Measurements from ENCODE around the gene DYSF. TPM values are rescaled to one million over a fixed set of nuclear protein-coding genes. Genes with fewer than 3 reads are reported as not detected.
A peak's percentile ranks its signal among the peaks of the same experiment; 100 is the strongest.

Gene DYSF
- total RNA-seq, 4 donors from 2014 or later = 1.7 to 5.0 (median 2.6) TPM

- TF ChIP-seq POLR2A (IDR thresholded peaks at IDR 0.05) (no peak), CTCF (IDR thresholded peaks at IDR 0.05) (no peak)
- DNase-seq (ENCODE audit: low spot score in 2 of 2) = no peak
- no peak overlapping the region for H3K27ac ChIP-seq
- no peak overlapping the region for H3K4me3 ChIP-seq
- no peaks in the 10 kb centered on the region for H3K27me3 ChIP-seq
- 94% methylated on average over 2 of the region's 3 CpGs for WGBS
- no peaks in the 10 kb centered on the region for H3K4me1 ChIP-seq
- no peaks in the 10 kb centered on the region for H3K36me3 ChIP-seq
- H3K9me3 ChIP-seq = peaks cover 7% of the 10 kb centered on the region
Measured at GRCh38 chr2:71661782-71662181, 208.4 kb downstream of the DYSF start.

- TF ChIP-seq POLR2A (IDR thresholded peaks at IDR 0.05) (no peak), POLR2AphosphoS5 (IDR thresholded peaks at IDR 0.05) (no peak), EP300 (IDR thresholded peaks at IDR 0.05) (no peak), CTCF (IDR thresholded peaks at IDR 0.05) (no peak)
- Histone ChIP-seq H3K27ac (no peak overlapping the region), H3K9me3 (peaks cover 7% of the 10 kb centered on the region), H3K36me3 (no peaks in the 10 kb centered on the region), H3K4me3 (no peak overlapping the region), H3K4me1 (no peaks in the 10 kb centered on the region), H3K27me3 (no peaks in the 10 kb centered on the region)
- DNase-seq (ENCODE audit: low spot score in 2 of 2) = peak in 1 of 2 donors; percentile 27
- 89% methylated on average over 18 of the region's 18 CpGs for WGBS
Measured at GRCh38 chr2:71662665-71663394, 209.5 kb downstream of the DYSF start.

- Histone ChIP-seq H3K4me1 (no peaks in the 10 kb centered on the region), H3K27ac (no peak overlapping the region), H3K27me3 (no peaks in the 10 kb centered on the region), H3K36me3 (no peaks in the 10 kb centered on the region), H3K9me3 (no peaks in the 10 kb centered on the region), H3K4me3 (no peak overlapping the region)
- TF ChIP-seq POLR2AphosphoS5 (IDR thresholded peaks at IDR 0.05) (no peak), EP300 (IDR thresholded peaks at IDR 0.05) (no peak), POLR2A (IDR thresholded peaks at IDR 0.05) (no peak), CTCF (IDR thresholded peaks at IDR 0.05) (no peak)
- peak in 1 of 2 donors; percentile 44 for DNase-seq (ENCODE audit: low spot score in 2 of 2)
- 81% methylated on average over 11 of the region's 11 CpGs for WGBS
Measured at GRCh38 chr2:71664161-71664560, 210.8 kb downstream of the DYSF start.

GRCh38 chr2:71665168-71666093 lies 212.1 kb downstream of the DYSF start:
- DNase-seq (ENCODE audit: low spot score in 2 of 2) = peak; percentile 39 to 67
- no peaks in the 10 kb centered on the region for H3K27me3 ChIP-seq
- no peak overlapping the region for H3K4me3 ChIP-seq
- no peaks in the 10 kb centered on the region for H3K9me3 ChIP-seq
- H3K36me3 ChIP-seq = no peaks in the 10 kb centered on the region
- no peak for TF ChIP-seq POLR2AphosphoS5 (IDR thresholded peaks at IDR 0.05)
- TF ChIP-seq POLR2A (IDR thresholded peaks at IDR 0.05) = no peak
- TF ChIP-seq CTCF (IDR thresholded peaks at IDR 0.05) = no peak
- TF ChIP-seq EP300 (IDR thresholded peaks at IDR 0.05) = no peak
- 85% methylated on average over 9 of the region's 11 CpGs for WGBS
- H3K27ac ChIP-seq = no peak overlapping the region
- no peaks in the 10 kb centered on the region for H3K4me1 ChIP-seq

GRCh38 chr2:71666094-71666474 lies 212.7 kb downstream of the DYSF start:
- 94% methylated on average over 5 of the region's 5 CpGs for WGBS
- TF ChIP-seq POLR2A (IDR thresholded peaks at IDR 0.05) = no peak
- no peak for TF ChIP-seq EP300 (IDR thresholded peaks at IDR 0.05)
- no peak for TF ChIP-seq CTCF (IDR thresholded peaks at IDR 0.05)
- TF ChIP-seq POLR2AphosphoS5 (IDR thresholded peaks at IDR 0.05) = no peak
- DNase-seq (ENCODE audit: low spot score in 2 of 2) = no peak
- H3K36me3 ChIP-seq = no peaks in the 10 kb centered on the region
- no peak overlapping the region for H3K4me3 ChIP-seq
- H3K27ac ChIP-seq = no peak overlapping the region
- no peaks in the 10 kb centered on the region for H3K27me3 ChIP-seq
- no peaks in the 10 kb centered on the region for H3K4me1 ChIP-seq
- H3K9me3 ChIP-seq = no peaks in the 10 kb centered on the region
